Upper lobe of left lung (tissue), 6 donors: ENCODE measurements around the gene DCLRE1B. TPM values are rescaled to one million over a fixed set of nuclear protein-coding genes. Genes with fewer than 3 reads are reported as not detected.
A peak's percentile ranks its signal among the peaks of the same experiment; 100 is the strongest.

ENCODE experiments used
- ATAC-seq, 2 donors: fragments of 200-7000 bp; cut with Tn5 transposase; one replicate each; pipeline ENCODE4 v1.9.1; 2022; ENCODE audit warnings: mild to moderate bottlenecking in 2 of 2, moderate library complexity in 2 of 2; ENCODE audit not compliant: low FRiP score in 2 of 2
- DNase-seq, 2 donors: peaks; one replicate each; pipeline ENCODE4 v3.0.0-alpha.2; 2019 to 2020
- H3K27ac ChIP-seq, 4 donors: fragments of 200-600 bp; sonication (generic); one replicate each; pipeline ENCODE4 v1.5.1; 2016 to 2019
- H3K27me3 ChIP-seq, 4 donors: fragments of 200-600 bp; sonication (generic); one replicate each; pipeline ENCODE4 v1.5.1; 2017 to 2019
- H3K36me3 ChIP-seq, 4 donors: fragments of 200-600 bp; sonication (generic); one replicate each; pipeline ENCODE4 v1.5.1; 2016 to 2019
- H3K4me1 ChIP-seq, 4 donors: fragments of 200-600 bp; sonication (generic); one replicate each; pipeline ENCODE4 v1.5.1; 2018 to 2019
- H3K4me3 ChIP-seq, 4 donors: fragments of 200-600 bp; sonication (generic); one replicate each; pipeline ENCODE4 v1.5.1; 2017 to 2019; ENCODE audit warnings: mild to moderate bottlenecking in 2 of 4, moderate library complexity in 1 of 4
- H3K9me3 ChIP-seq, 4 donors: fragments of 200-600 bp; sonication (generic); one replicate each; pipeline ENCODE4 v1.5.1; 2018 to 2019
- CTCF ChIP-seq, 6 experiments: fragments of 450-650 bp in 4 of 6; fragments of 200-600 bp in 2 of 6; sonication (generic) in 2 of 6; IDR thresholded peaks; one replicate each; pipeline ENCODE4 v1.5.1; 2016 to 2019; ENCODE audit warnings: antibody characterized with exemption in 6 of 6
- EP300 ChIP-seq, 4 donors: sonication (generic); formaldehyde crosslinking; IDR thresholded peaks; one replicate each; pipeline ENCODE4 v1.5.1; 2017; ENCODE audit warnings: antibody characterized with exemption in 4 of 4, control low read depth in 2 of 4
- POLR2A ChIP-seq, 4 donors: fragments of 450-650 bp; IDR thresholded peaks; one replicate each; pipeline ENCODE4 v1.5.1; 2016 to 2017; ENCODE audit warnings: antibody characterized with exemption in 4 of 4, mild to moderate bottlenecking in 2 of 4
- POLR2AphosphoS5 ChIP-seq, 2 donors: sonication (generic); formaldehyde crosslinking; IDR thresholded peaks; one replicate each; pipeline ENCODE4 v1.5.1; 2017; ENCODE audit warnings: antibody characterized with exemption in 2 of 2
- WGBS, 2 donors: methylation state at CpG; one replicate each; pipeline ENCODE4 v1.1.5; 2017 to 2018; 5-methylcytosine and 5-hydroxymethylcytosine counted together
- total RNA-seq, 6 donors: library from RNA; depleted of rRNA in 4 of 6; stranded (reverse); fragments of >200 nt in 4 of 6; gene quantifications; one replicate each; pipeline versions ENCODE4 v1.1.0 to v1.2.1, GENCODE V29; 2016 to 2021
- donor health status: DM: no; HTN: no; CAD: no; lungs with moderate emphysema.
- donor health status: DM: no; HTN: yes; CAD: no; lungs with severe emphysema.

The DCLRE1B gene
- total RNA-seq, 6 donors from 2014 or later = 3.0 to 9.1 (median 6.7) TPM

DNA sequence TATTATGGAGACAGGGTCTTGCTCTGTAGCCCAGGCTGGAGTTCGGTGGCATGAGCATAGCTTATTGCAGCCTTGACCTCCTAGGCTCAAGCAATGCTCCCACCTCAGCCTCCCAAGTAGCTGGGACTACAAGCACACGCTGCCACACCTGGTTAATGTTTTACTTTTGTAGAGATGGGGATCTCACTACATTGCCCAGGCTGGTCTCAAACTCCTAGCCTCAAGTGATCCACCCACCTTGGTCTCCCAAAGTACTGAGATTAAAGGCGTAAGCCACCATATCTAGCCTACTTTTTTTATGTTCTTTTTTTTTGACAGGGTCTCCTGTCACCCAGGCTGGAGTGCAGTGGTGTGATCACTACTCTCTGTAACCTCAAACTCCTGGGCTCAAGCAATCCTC, 11.9 kb upstream of the DCLRE1B start:
- TF ChIP-seq CTCF (IDR thresholded peaks at IDR 0.05) (no peak), EP300 (IDR thresholded peaks at IDR 0.05) (no peak), POLR2A (IDR thresholded peaks at IDR 0.05) (no peak), POLR2AphosphoS5 (IDR thresholded peaks at IDR 0.05) (no peak)
- Histone ChIP-seq H3K27me3 (no peaks in the 10 kb centered on the region), H3K27ac (no peak overlapping the region), H3K4me3 (no peak overlapping the region), H3K9me3 (no peaks in the 10 kb centered on the region), H3K36me3 (peaks cover 3 to 40% (median 28%) of the 10 kb centered on the region in 4 donors), H3K4me1 (no peaks in the 10 kb centered on the region)
- DNase-seq = no peak
- ATAC-seq = no peak
- WGBS, 2 donors = 95 to 100% methylated on average over 3 of the region's 3 CpGs

DNA sequence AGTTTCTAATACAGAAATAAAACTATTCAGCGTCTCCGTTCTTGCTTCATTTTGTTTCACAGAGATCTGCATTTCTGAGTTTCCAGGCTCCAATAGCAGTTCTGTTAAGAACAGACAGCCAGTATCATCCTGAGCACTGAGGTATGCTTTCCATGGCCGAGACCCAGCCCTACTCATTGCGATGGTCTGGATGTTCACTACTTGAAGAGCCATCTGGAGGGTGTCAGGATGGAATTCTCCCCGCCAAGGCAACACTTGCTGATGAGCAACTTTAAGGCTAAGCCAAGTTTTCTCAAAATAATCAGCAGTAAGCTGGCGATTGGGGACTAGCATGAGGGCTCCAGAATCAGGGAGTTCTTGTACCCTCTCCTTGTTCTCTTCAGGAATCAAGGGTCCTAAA, 10.0 kb upstream of the DCLRE1B start:
- Histone ChIP-seq H3K27me3 (no peaks in the 10 kb centered on the region), H3K4me3 (no peak overlapping the region), H3K4me1 (peaks cover 0 to 9% (median 4%) of the 10 kb centered on the region in 4 donors), H3K9me3 (no peaks in the 10 kb centered on the region), H3K36me3 (peaks cover 3 to 57% (median 32%) of the 10 kb centered on the region in 4 donors), H3K27ac (no peak overlapping the region)
- 95 to 96% methylated on average over 5 to 6 of the region's 6 CpGs for WGBS, 2 donors
- DNase-seq (no peak), ATAC-seq (no peak)
- TF ChIP-seq POLR2AphosphoS5 (IDR thresholded peaks at IDR 0.05) = no peak
- no peak for TF ChIP-seq EP300 (IDR thresholded peaks at IDR 0.05)
- TF ChIP-seq CTCF (IDR thresholded peaks at IDR 0.05) = no peak
- TF ChIP-seq POLR2A (IDR thresholded peaks at IDR 0.05) = no peak

- ATAC-seq (no peak), DNase-seq (no peak)
- H3K4me3 ChIP-seq = no peak overlapping the region
- H3K9me3 ChIP-seq = no peaks in the 10 kb centered on the region
- peaks cover 3 to 66% (median 32%) of the 10 kb centered on the region in 4 donors for H3K36me3 ChIP-seq
- TF ChIP-seq POLR2A (IDR thresholded peaks at IDR 0.05) = no peak
- TF ChIP-seq CTCF (IDR thresholded peaks at IDR 0.05) = no peak
- no peak for TF ChIP-seq POLR2AphosphoS5 (IDR thresholded peaks at IDR 0.05)
- no peak for TF ChIP-seq EP300 (IDR thresholded peaks at IDR 0.05)
- WGBS, 2 donors = 91 to 95% methylated on average over 8 of the region's 8 CpGs
- no peaks in the 10 kb centered on the region for H3K27me3 ChIP-seq
- H3K4me1 ChIP-seq = peaks cover 0 to 9% (median 4%) of the 10 kb centered on the region in 4 donors
- no peak overlapping the region for H3K27ac ChIP-seq
These were observed 9.2 kb upstream of the DCLRE1B start for GRCh38 chr1:113895961-113896360.

DNA sequence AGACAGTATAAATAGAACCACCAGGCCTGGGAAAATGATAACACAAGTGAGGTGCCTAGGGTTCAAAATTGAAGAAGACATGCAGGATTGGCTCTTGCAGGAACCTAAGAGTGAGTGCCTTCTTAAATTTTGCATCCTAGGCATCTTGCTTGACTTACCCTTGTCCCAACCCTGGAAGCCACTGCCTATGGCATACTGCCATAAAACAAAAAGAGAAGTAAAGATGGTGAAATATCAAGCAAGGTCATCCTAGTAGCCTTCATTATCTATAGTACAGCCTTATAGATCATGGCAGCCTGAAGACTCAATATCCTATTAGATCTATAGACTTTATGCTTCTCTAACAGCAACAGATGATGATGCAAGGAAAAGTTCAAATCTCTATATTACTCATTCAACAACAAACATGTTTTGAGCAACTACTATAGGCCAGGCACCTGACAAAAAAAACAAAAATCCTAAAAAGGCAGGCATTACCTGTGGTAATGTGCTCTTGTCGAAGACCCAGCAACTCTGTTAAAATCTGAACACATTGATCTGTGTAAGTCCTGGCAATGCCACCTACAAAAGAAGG, 6.8 kb upstream of the DCLRE1B start:
- 90 to 97% methylated on average over 1 of the region's 1 CpG for WGBS, 2 donors
- peak in 1 of 2 donors; percentile 45 for ATAC-seq
- Histone ChIP-seq H3K4me3 (no peak overlapping the region), H3K4me1 (peaks cover 5 to 15% (median 13%) of the 10 kb centered on the region in 4 donors), H3K27ac (peak overlapping the region in 1 of 4 donors; percentile 0), H3K36me3 (peaks cover 3 to 76% (median 32%) of the 10 kb centered on the region in 4 donors), H3K27me3 (no peaks in the 10 kb centered on the region), H3K9me3 (no peaks in the 10 kb centered on the region)
- DNase-seq = no peak
- no peak for TF ChIP-seq CTCF (IDR thresholded peaks at IDR 0.05)
- no peak for TF ChIP-seq POLR2A (IDR thresholded peaks at IDR 0.05)
- no peak for TF ChIP-seq EP300 (IDR thresholded peaks at IDR 0.05)
- no peak for TF ChIP-seq POLR2AphosphoS5 (IDR thresholded peaks at IDR 0.05)

DNA sequence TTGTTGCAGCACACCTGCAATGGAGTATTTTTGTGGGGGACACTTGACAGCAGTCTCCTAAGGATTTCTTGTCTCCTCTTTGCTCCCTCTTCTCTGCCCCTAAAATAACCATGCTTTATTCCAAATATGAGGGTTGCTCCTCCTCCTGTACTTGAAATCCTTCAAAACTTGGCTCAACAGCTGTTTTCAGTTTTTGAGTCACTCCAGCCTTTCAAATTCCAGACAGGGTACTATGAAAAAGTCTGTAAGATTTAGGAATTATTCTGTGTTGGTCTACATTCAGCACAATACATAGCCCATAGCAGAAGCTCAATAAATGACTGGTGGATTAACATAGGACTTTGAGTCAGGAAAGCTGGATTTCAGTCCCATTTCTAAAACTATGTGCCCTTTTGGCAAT, 6.0 kb upstream of the DCLRE1B start:
- no peak for ATAC-seq

More for the DNA sequence above, 6.0 kb upstream of the DCLRE1B start:
- Histone ChIP-seq H3K27ac (peak overlapping the region in 1 of 4 donors; percentile 0), H3K27me3 (no peaks in the 10 kb centered on the region), H3K4me3 (no peak overlapping the region), H3K4me1 (peaks cover 12 to 23% (median 19%) of the 10 kb centered on the region in 4 donors), H3K9me3 (no peaks in the 10 kb centered on the region), H3K36me3 (peaks cover 3 to 76% (median 32%) of the 10 kb centered on the region in 4 donors)
- no peak for DNase-seq
- TF ChIP-seq POLR2A (IDR thresholded peaks at IDR 0.05) (no peak), CTCF (IDR thresholded peaks at IDR 0.05) (no peak), POLR2AphosphoS5 (IDR thresholded peaks at IDR 0.05) (no peak)
